OCI-LY3 (cell line): ENCODE results near the gene TTC28.
"Not testable (repeated sequence)": the region's sequence is repeated elsewhere in the genome, so short reads cannot be mapped to it uniquely, and the experiment has no call there.

Source experiments
- H2AFZ ChIP-seq: fragments of 200-600, 300-600 bp; shearing (Covaris generic); 2 replicates; pipeline ENCODE4 v1.6.0; 2014; ENCODE audit warnings: antibody characterized with exemption, low read depth, low read length
- H3K27ac ChIP-seq: fragments of 200-600, 300-600 bp; sonication (generic); 2 replicates; pipeline ENCODE4 v1.5.1; 2014; ENCODE audit warnings: mild to moderate bottlenecking, low read length, moderate library complexity, mixed read lengths
- H3K27me3 ChIP-seq: fragments of 200-600, 300-600 bp; sonication (generic); 2 replicates; pipeline ENCODE4 v1.6.1; 2014; ENCODE audit warnings: low read depth, low read length, mixed read lengths
- H3K36me3 ChIP-seq: fragments of 200-600, 300-600 bp; sonication (generic); replicated peaks from 2 replicates; pipeline ENCODE3; 2014; ENCODE audit warnings: low read depth, low read length, mixed read lengths
- H3K4me1 ChIP-seq: fragments of 300-600, 200-600 bp; sonication (generic); 2 replicates; pipeline ENCODE4 v1.6.1; 2014; ENCODE audit warnings: low read length, mixed read lengths
- H3K4me2 ChIP-seq: fragments of 200-600, 300-600 bp; sonication (generic); 2 replicates; pipeline ENCODE4 v1.6.1; 2014; ENCODE audit warnings: low read length, mixed read lengths
- H3K4me3 ChIP-seq: fragments of 300-600, 200-600 bp; sonication (generic); 2 replicates; pipeline ENCODE4 v1.5.1; 2014; ENCODE audit warnings: antibody characterized with exemption, mild to moderate bottlenecking, low read length, moderate library complexity
- H3K79me2 ChIP-seq: fragments of 300-600, 200-600 bp; shearing (Covaris generic); 2 replicates; pipeline ENCODE4 v1.6.1; 2014; ENCODE audit warnings: mild to moderate bottlenecking, low read length, mixed read lengths
- H3K9ac ChIP-seq: fragments of 300-600, 200-600 bp; shearing (Covaris generic); 2 replicates; pipeline ENCODE4 v1.6.0; 2014; ENCODE audit warnings: mild to moderate bottlenecking, low read length, moderate library complexity
- H3K9me3 ChIP-seq: fragments of 200-600, 300-600 bp; shearing (Covaris generic); 2 replicates; pipeline ENCODE4 v1.6.1; 2014; ENCODE audit warnings: low read length, mixed read lengths; ENCODE audit not compliant: insufficient read depth
- H4K20me1 ChIP-seq: fragments of 200-600, 300-600 bp; sonication (generic); 2 replicates; pipeline ENCODE4 v1.6.1; 2016; ENCODE audit warnings: low read length, mixed read lengths; ENCODE audit not compliant: insufficient read depth
- EZH2phosphoT487 ChIP-seq: fragments of 200-600 bp; shearing (Covaris generic); IDR thresholded peaks from 2 replicates; pipeline ENCODE4 v1.6.1; 2018; ENCODE audit warnings: antibody characterized with exemption, mixed run types, low read depth
- TF ChIP-seq, protein P1 (sequence below): fragments of 200-600, 300-600 bp; sonication (generic); IDR thresholded peaks from 2 replicates; pipeline ENCODE4 v1.5.1; 2014; ENCODE audit warnings: antibody characterized with exemption, low read length, low read depth

TTC28 gene

GRCh38 chr22:28072066-28072465 is 607.6 kb downstream of the TTC28 start:
- no peaks in the 10 kb centered on the region for H3K36me3 ChIP-seq
- no peaks in the 10 kb centered on the region for H3K79me2 ChIP-seq
- no peaks in the 10 kb centered on the region for H3K9me3 ChIP-seq
- TF ChIP-seq, protein P1, sequence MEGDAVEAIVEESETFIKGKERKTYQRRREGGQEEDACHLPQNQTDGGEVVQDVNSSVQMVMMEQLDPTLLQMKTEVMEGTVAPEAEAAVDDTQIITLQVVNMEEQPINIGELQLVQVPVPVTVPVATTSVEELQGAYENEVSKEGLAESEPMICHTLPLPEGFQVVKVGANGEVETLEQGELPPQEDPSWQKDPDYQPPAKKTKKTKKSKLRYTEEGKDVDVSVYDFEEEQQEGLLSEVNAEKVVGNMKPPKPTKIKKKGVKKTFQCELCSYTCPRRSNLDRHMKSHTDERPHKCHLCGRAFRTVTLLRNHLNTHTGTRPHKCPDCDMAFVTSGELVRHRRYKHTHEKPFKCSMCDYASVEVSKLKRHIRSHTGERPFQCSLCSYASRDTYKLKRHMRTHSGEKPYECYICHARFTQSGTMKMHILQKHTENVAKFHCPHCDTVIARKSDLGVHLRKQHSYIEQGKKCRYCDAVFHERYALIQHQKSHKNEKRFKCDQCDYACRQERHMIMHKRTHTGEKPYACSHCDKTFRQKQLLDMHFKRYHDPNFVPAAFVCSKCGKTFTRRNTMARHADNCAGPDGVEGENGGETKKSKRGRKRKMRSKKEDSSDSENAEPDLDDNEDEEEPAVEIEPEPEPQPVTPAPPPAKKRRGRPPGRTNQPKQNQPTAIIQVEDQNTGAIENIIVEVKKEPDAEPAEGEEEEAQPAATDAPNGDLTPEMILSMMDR, result no peak
- no peak for TF ChIP-seq EZH2phosphoT487
- H3K4me3 ChIP-seq, result no peak overlapping the region
- no peak overlapping the region for H3K9ac ChIP-seq
- peaks cover 8% of the 10 kb centered on the region for H3K4me1 ChIP-seq
- no peak overlapping the region for H2AFZ ChIP-seq
- H3K27ac ChIP-seq, result no peak overlapping the region
- H3K27me3 ChIP-seq, result no peaks in the 10 kb centered on the region
- no peaks in the 10 kb centered on the region for H4K20me1 ChIP-seq
- no peak overlapping the region for H3K4me2 ChIP-seq

GRCh38 chr22:28068826-28069225 is 610.8 kb downstream of the TTC28 start:
- Histone ChIP-seq H2AFZ (no peak overlapping the region), H3K36me3 (no peaks in the 10 kb centered on the region), H3K79me2 (no peaks in the 10 kb centered on the region), H3K9me3 (no peaks in the 10 kb centered on the region), H3K4me1 (peaks cover 8% of the 10 kb centered on the region), H3K4me2 (no peak overlapping the region), H3K27ac (no peak overlapping the region), H3K4me3 (no peak overlapping the region), H3K27me3 (no peaks in the 10 kb centered on the region), H4K20me1 (0 out of 2 replicates have a peak, but pooled peaks cover 2% of the 10 kb centered on the region), H3K9ac (no peak overlapping the region)
- TF ChIP-seq, protein P1, result no peak
- TF ChIP-seq EZH2phosphoT487, result no peak

- Histone ChIP-seq H3K27me3 (no peaks in the 10 kb centered on the region), H3K79me2 (no peaks in the 10 kb centered on the region), H3K4me2 (no peak overlapping the region), H3K4me1 (peaks cover 8% of the 10 kb centered on the region), H3K9me3 (no peaks in the 10 kb centered on the region), H3K9ac (no peak overlapping the region), H2AFZ (no peak overlapping the region), H3K4me3 (no peak overlapping the region), H3K27ac (no peak overlapping the region), H4K20me1 (0 out of 2 replicates have a peak, but pooled peaks cover 2% of the 10 kb centered on the region), H3K36me3 (no peaks in the 10 kb centered on the region)
- no peak for TF ChIP-seq EZH2phosphoT487
Observed at GRCh38 chr22:28064920-28065319, 614.7 kb downstream of the TTC28 start.

- Histone ChIP-seq H3K27ac (no peak overlapping the region), H3K79me2 (no peaks in the 10 kb centered on the region), H3K27me3 (no peaks in the 10 kb centered on the region), H3K9ac (no peak overlapping the region), H3K4me3 (no peak overlapping the region), H3K36me3 (no peaks in the 10 kb centered on the region), H2AFZ (no peak overlapping the region), H3K4me2 (no peak overlapping the region), H3K4me1 (peaks cover 3% of the 10 kb centered on the region; the same call in 1 of the 2 replicates), H4K20me1 (0 out of 2 replicates have a peak, but pooled peaks cover 2% of the 10 kb centered on the region), H3K9me3 (no peaks in the 10 kb centered on the region)
- TF ChIP-seq EZH2phosphoT487, result no peak
- TF ChIP-seq, protein P1, result no peak
Observed at GRCh38 chr22:28063656-28064055, 616.0 kb downstream of the TTC28 start.

GRCh38 chr22:28060594-28060993 is 619.0 kb downstream of the TTC28 start:
- H3K79me2 ChIP-seq, H3K9ac ChIP-seq, H3K4me3 ChIP-seq, H3K36me3 ChIP-seq, H3K4me2 ChIP-seq, H3K4me1 ChIP-seq, H2AFZ ChIP-seq, H3K27me3 ChIP-seq, H3K9me3 ChIP-seq, H3K27ac ChIP-seq, H4K20me1 ChIP-seq: not testable (repeated sequence)
